CD4-positive, alpha-beta T cell (primary cell): ENCODE measurements around the gene KNL1. TPM values are rescaled to one million over a fixed set of nuclear protein-coding genes. Genes with fewer than 3 reads are reported as not detected.

Experiments
- ATAC-seq: fragments of 200-7000 bp; cut with Tn5 transposase; one replicate; pipeline ENCODE4 v1.10.0; 2022; ENCODE audit warnings: mild to moderate bottlenecking; ENCODE audit not compliant: poor library complexity
- CTCF ChIA-PET: fragments of 350-600 bp; sonication (Branson Sonifier 250); formaldehyde crosslinking; loops from one replicate; lab custom pipeline; 2021; ENCODE audit warnings: antibody characterized with exemption, inconsistent platforms; lab: Charles Lee
- POLR2A ChIA-PET: fragments of 350-600 bp; sonication (Branson Sonifier 250); formaldehyde crosslinking; loops from one replicate; lab custom pipeline; 2021; ENCODE audit warnings: antibody characterized with exemption, inconsistent platforms; lab: Charles Lee
- DNase-seq, 14 experiments: peaks; one replicate each; pipeline ENCODE4 v3.0.0-alpha.2; 2013 to 2020; ENCODE audit warnings: mixed read lengths in 2 of 14
- H3K27ac ChIP-seq, 2 donors: one replicate each; pipeline versions ENCODE4 v1.5.1 to v1.7.0; 2013; ENCODE audit warnings: low read length in 2 of 2, low read depth in 1 of 2, mild to moderate bottlenecking in 1 of 2
- H3K27me3 ChIP-seq, 2 experiments: 1 replicate in 1 of 2; 2 replicates in 1 of 2; pipeline versions ENCODE4 v1.6.1 to v1.7.0; 2013; ENCODE audit warnings: low read length in 2 of 2, control low read depth in 1 of 2, mild to moderate bottlenecking in 1 of 2, moderate library complexity in 1 of 2; ENCODE audit not compliant: insufficient read depth in 2 of 2, control insufficient read depth in 1 of 2
- H3K36me3 ChIP-seq: one replicate; pipeline ENCODE4 v1.6.1; 2013; ENCODE audit warnings: low read length, control low read depth; ENCODE audit not compliant: insufficient read depth
- H3K4me1 ChIP-seq: one replicate; pipeline ENCODE4 v1.6.1; 2013; ENCODE audit warnings: low read length, control low read depth; ENCODE audit not compliant: insufficient read depth
- H3K4me3 ChIP-seq: one replicate; pipeline ENCODE4 v1.5.1; 2013; ENCODE audit warnings: mild to moderate bottlenecking, low read length, moderate library complexity
- H3K9me3 ChIP-seq, 2 experiments: 1 replicate in 1 of 2; 2 replicates in 1 of 2; pipeline versions ENCODE4 v1.6.1 to v1.7.0; 2013; ENCODE audit warnings: low read length in 2 of 2, mild to moderate bottlenecking in 2 of 2, control low read depth in 1 of 2, moderate library complexity in 1 of 2; ENCODE audit not compliant: control insufficient read depth in 1 of 2, insufficient read depth in 1 of 2
- H3K27ac Mint-ChIP-seq: one replicate; pipeline ENCODE4 v1.8.0; 2020; ENCODE audit warnings: mixed read lengths
- H3K27me3 Mint-ChIP-seq: one replicate; pipeline ENCODE4 v1.8.0; 2021; ENCODE audit warnings: mixed read lengths
- H3K36me3 Mint-ChIP-seq: one replicate; pipeline ENCODE4 v1.8.0; 2021; ENCODE audit warnings: low read depth, mixed read lengths
- H3K4me1 Mint-ChIP-seq: one replicate; pipeline ENCODE4 v1.8.0; 2021; ENCODE audit warnings: low read depth, mixed read lengths
- H3K4me3 Mint-ChIP-seq: one replicate; pipeline ENCODE4 v1.8.0; 2020; ENCODE audit warnings: mild to moderate bottlenecking, mixed read lengths
- H3K9me3 Mint-ChIP-seq: one replicate; pipeline ENCODE4 v1.8.0; 2020; ENCODE audit warnings: mixed read lengths
- CTCF ChIP-seq: fragments of 200-600 bp; IDR thresholded peaks from one replicate; pipeline ENCODE4 v1.8.0; 2022; ENCODE audit warnings: antibody characterized with exemption, mild to moderate bottlenecking
- intact Hi-C, 2 experiments: fragments of 100-400 bp; cut with DNase I in 1 of 2; cut with micrococcal nuclease in 1 of 2; formaldehyde crosslinking; loops; one replicate each; pipeline versions ENCODE4 v1.15.1 to v1.9.0; 2023 to 2025; cut with DNase I, micrococcal nuclease
- total RNA-seq, 174 experiments: library from RNA in 2 of 174; stranded (reverse) in 2 of 174; gene quantifications; one replicate each; pipeline ENCODE4 v1.2.3 and lab custom pipeline; 2021 to 2026

Gene KNL1
- total RNA-seq, 2 experiments from 2014 or later = 0.59 to 0.69 TPM

GRCh38 chr15:40594429-40594836 is 384 bp downstream of the KNL1 start:
- peak overlapping the region; percentile 99 for H3K4me3 Mint-ChIP-seq
- H3K36me3 ChIP-seq = no peaks in the 10 kb centered on the region
- CTCF ChIA-PET = interaction anchor here (1.0 kb wide), 1 partner anchor 188 kb away, joined by 3 read pairs; no protein-coding TSS in a partner anchor
- H3K4me3 ChIP-seq = peak overlapping the region; percentile 78
- peaks cover 20% of the 10 kb centered on the region for H3K4me1 ChIP-seq
- peak overlapping the region; percentile 89 to 91 for H3K27ac ChIP-seq
- peak overlapping the region; percentile 91 for H3K27ac Mint-ChIP-seq
- peaks cover 6% of the 10 kb centered on the region for H3K36me3 Mint-ChIP-seq
- intact Hi-C loops = loop anchor here (2.0 to 10.0 kb wide), 9 partner anchors 30 to 1680 kb away; partner anchors contain the start of genes BAHD1 (in 1 of the 2), C15orf62 (in 1 of the 2), CCDC32 (in 1 of the 2) and CHAC1 (in 1 of the 2)
- H3K9me3 Mint-ChIP-seq = no peaks in the 10 kb centered on the region
- H3K4me1 Mint-ChIP-seq = peaks cover 32% of the 10 kb centered on the region
- peaks cover 0 to 5% of the 10 kb centered on the region in 2 experiments for H3K27me3 ChIP-seq
- H3K9me3 ChIP-seq = no peaks in the 10 kb centered on the region
- DNase-seq = no peak
- peaks cover 18% of the 10 kb centered on the region for H3K27me3 Mint-ChIP-seq
- POLR2A ChIA-PET = interaction anchor here (1.3 to 1.8 kb wide), 3 partner anchors 25 to 100 kb away, joined by 3 to 8 read pairs (median 4); partner anchors contain the start of genes CCDC32 and RAD51
- peak; percentile 47 for ATAC-seq
- no peak for TF ChIP-seq CTCF

- Histone ChIP-seq H3K27me3 (peaks cover 0 to 5% of the 10 kb centered on the region in 2 experiments), H3K4me1 (peaks cover 13% of the 10 kb centered on the region), H3K4me3 (no peak overlapping the region), H3K27ac (no peak overlapping the region), H3K36me3 (no peaks in the 10 kb centered on the region), H3K9me3 (no peaks in the 10 kb centered on the region)
- ChIA-PET CTCF (interaction anchor here (1.0 kb wide), 1 partner anchor 188 kb away, joined by 3 read pairs; no protein-coding TSS in a partner anchor), POLR2A (interaction anchor here (1.3 to 1.6 kb wide), 2 partner anchors 26 to 30 kb away, joined by 3 to 4 read pairs; partner anchors contain the start of gene CCDC32)
- peak overlapping the region; percentile 91 for H3K27ac Mint-ChIP-seq
- ATAC-seq (no peak), DNase-seq (no peak)
- H3K4me1 Mint-ChIP-seq = peaks cover 25% of the 10 kb centered on the region
- H3K27me3 Mint-ChIP-seq = peaks cover 14% of the 10 kb centered on the region
- no peak for TF ChIP-seq CTCF
- peak overlapping the region; percentile 99 for H3K4me3 Mint-ChIP-seq
- intact Hi-C loops = loop anchor here (2.0 to 10.0 kb wide), 7 partner anchors 30 to 1680 kb away; partner anchors contain the start of genes BAHD1 (in 1 of the 2), CCDC32 (in 1 of the 2), CHAC1 (in 1 of the 2) and GANC (in 1 of the 2)
- H3K9me3 Mint-ChIP-seq = no peaks in the 10 kb centered on the region
- peaks cover 6% of the 10 kb centered on the region for H3K36me3 Mint-ChIP-seq
Measured at GRCh38 chr15:40595219-40595618, 1.2 kb downstream of the KNL1 start.

- no peaks in the 10 kb centered on the region for H3K9me3 Mint-ChIP-seq
- no peak overlapping the region for H3K4me3 Mint-ChIP-seq
- H3K36me3 Mint-ChIP-seq = peaks cover 6% of the 10 kb centered on the region
- H3K4me1 Mint-ChIP-seq = peaks cover 21% of the 10 kb centered on the region
- CTCF ChIA-PET = no interaction called here
- H3K9me3 ChIP-seq = no peaks in the 10 kb centered on the region
- POLR2A ChIA-PET = interaction anchor here (1.6 kb wide), 1 partner anchor 31 kb away, joined by 4 read pairs; the partner anchor contains the start of gene CCDC32
- peaks cover 0 to 5% of the 10 kb centered on the region in 2 experiments for H3K27me3 ChIP-seq
- no peaks in the 10 kb centered on the region for H3K36me3 ChIP-seq
- intact Hi-C loops = loop anchor here (2.0 to 10.0 kb wide), 7 partner anchors 31 to 1679 kb away; partner anchors contain the start of genes BAHD1 (in 1 of the 2), CCDC32 (in 1 of the 2), CHAC1 (in 1 of the 2) and GANC (in 1 of the 2)
- H3K27ac ChIP-seq = no peak overlapping the region
- peaks cover 14% of the 10 kb centered on the region for H3K27me3 Mint-ChIP-seq
- H3K4me1 ChIP-seq = peaks cover 10% of the 10 kb centered on the region
- no peak for ATAC-seq
- no peak overlapping the region for H3K4me3 ChIP-seq
- DNase-seq = no peak
- no peak overlapping the region for H3K27ac Mint-ChIP-seq
- no peak for TF ChIP-seq CTCF
Measured at GRCh38 chr15:40595773-40596172, 1.7 kb downstream of the KNL1 start.
